Spleen (tissue), 7 donors: ENCODE measurements around the gene ROR1.

Experiments
- POLR2AphosphoS5 ChIP-seq, 3 donors: sonication (generic); formaldehyde crosslinking; IDR thresholded peaks; one replicate each; pipeline ENCODE4 v1.5.1; 2017; ENCODE audit warnings: antibody characterized with exemption in 3 of 3
- TF ChIP-seq, protein P1 (sequence below), 11 experiments: fragments of 200-600 bp in 7 of 11; fragments of 450-650 bp in 4 of 11; sonication (generic) in 4 of 11; IDR thresholded peaks in 8 of 11; conservative IDR thresholded peaks in 3 of 11; 1 replicate in 7 of 11; 2 replicates in 4 of 11; pipeline versions ENCODE4 v1.4.0 to v1.8.0; 2016 to 2021; ENCODE audit warnings: antibody characterized with exemption in 11 of 11, inconsistent platforms in 4 of 11, mild to moderate bottlenecking in 1 of 11
- donor health status: DM: no; HTN: no; CAD: no; lungs with moderate emphysema.
- donor health status: DM: no; HTN: no; CAD: no.
- donor health status: DM: no; HTN: no; CAD: no.

DNA sequence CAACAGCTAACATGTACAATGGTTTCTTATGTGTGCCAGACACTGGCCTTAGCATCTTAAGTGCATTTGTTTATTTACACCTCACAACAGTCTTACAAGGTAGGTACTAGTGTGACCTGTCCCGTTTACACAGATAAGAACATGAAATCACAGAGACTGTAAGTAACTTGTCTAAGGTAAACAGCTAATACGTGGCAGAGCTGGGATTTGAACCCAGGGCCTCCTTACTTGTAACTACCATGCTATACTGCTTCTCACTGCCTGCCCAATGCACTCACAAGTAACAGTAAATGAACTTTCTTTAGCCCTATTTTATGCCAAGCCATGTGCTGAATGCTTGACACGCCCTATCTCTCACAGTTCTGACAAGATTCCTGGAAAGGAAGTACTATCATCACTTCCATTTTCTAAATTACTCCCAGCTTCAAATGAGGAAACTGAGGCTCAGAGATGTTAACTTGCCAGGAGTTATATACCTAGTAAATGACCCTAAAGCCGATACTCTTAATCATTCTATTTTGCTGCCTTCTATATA is 25.7 kb upstream of the ROR1 start:
- TF ChIP-seq POLR2AphosphoS5 (IDR thresholded peaks at IDR 0.05): no peak
- TF ChIP-seq, protein P1, sequence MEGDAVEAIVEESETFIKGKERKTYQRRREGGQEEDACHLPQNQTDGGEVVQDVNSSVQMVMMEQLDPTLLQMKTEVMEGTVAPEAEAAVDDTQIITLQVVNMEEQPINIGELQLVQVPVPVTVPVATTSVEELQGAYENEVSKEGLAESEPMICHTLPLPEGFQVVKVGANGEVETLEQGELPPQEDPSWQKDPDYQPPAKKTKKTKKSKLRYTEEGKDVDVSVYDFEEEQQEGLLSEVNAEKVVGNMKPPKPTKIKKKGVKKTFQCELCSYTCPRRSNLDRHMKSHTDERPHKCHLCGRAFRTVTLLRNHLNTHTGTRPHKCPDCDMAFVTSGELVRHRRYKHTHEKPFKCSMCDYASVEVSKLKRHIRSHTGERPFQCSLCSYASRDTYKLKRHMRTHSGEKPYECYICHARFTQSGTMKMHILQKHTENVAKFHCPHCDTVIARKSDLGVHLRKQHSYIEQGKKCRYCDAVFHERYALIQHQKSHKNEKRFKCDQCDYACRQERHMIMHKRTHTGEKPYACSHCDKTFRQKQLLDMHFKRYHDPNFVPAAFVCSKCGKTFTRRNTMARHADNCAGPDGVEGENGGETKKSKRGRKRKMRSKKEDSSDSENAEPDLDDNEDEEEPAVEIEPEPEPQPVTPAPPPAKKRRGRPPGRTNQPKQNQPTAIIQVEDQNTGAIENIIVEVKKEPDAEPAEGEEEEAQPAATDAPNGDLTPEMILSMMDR (IDR thresholded peaks at IDR 0.05 in 8 of 11, conservative IDR thresholded peaks at IDR 0.05 in 3 of 11): no peak
